Activated CD4-positive, alpha-beta memory T cell treated with anti-CD3 and anti-CD28 coated beads for 36 hours (primary cell): Measurements from ENCODE around the gene MAP4K3. TPM values are rescaled to one million over a fixed set of nuclear protein-coding genes. Genes with fewer than 3 reads are reported as not detected.

ENCODE experiments used
- total RNA-seq, 2 experiments: library from RNA; stranded (reverse); gene quantifications; one replicate each; pipeline ENCODE4 v1.2.3, GENCODE V29; 2021

MAP4K3 gene
- total RNA-seq, 2 experiments from 2014 or later: 9.9 to 10.1 TPM

Other genes starting within 250 kb of the MAP4K3 start
- gene CDKL4, start 193.3 kb downstream of the MAP4K3 start, total RNA-seq: under 1 TPM; 0.14 to 0.22 TPM
- gene TMEM178A, start 228.6 kb upstream of the MAP4K3 start, total RNA-seq: under 1 TPM; 0.29 to 0.48 TPM